Activated naive CD8-positive, alpha-beta T cell treated with anti-CD3 and anti-CD28 coated beads, Interleukin-2, amount 10 ng/mL, durations not matched to agents 7 days and 5 days (primary cell): ENCODE data around the gene CELF2. TPM values are rescaled to one million over a fixed set of nuclear protein-coding genes. Genes with fewer than 3 reads are reported as not detected.
A peak's percentile ranks its signal among the peaks of the same experiment; 100 is the strongest.

Experiments
- ATAC-seq: fragments of 150-1000 bp; cut with Tn5 transposase; one replicate; pipeline ENCODE4 v1.10.0; 2021; ENCODE audit warnings: low read depth, moderate library complexity
- POLR2A ChIA-PET: fragments of 350-600 bp; sonication (Branson Sonifier 250); formaldehyde crosslinking; loops from one replicate; lab custom pipeline; 2021; ENCODE audit warnings: antibody characterized with exemption; lab: Charles Lee
- DNase-seq: peaks from one replicate; pipeline ENCODE4 v3.0.0; 2021
- H3K27ac Mint-ChIP-seq: one replicate; pipeline ENCODE4 v1.8.0; 2022; ENCODE audit warnings: mild to moderate bottlenecking, mixed read lengths
- H3K27me3 Mint-ChIP-seq: one replicate; pipeline ENCODE4 v1.8.0; 2022; ENCODE audit warnings: mild to moderate bottlenecking, moderate library complexity, mixed read lengths
- H3K36me3 Mint-ChIP-seq: one replicate; pipeline ENCODE4 v1.8.0; 2021; ENCODE audit warnings: mild to moderate bottlenecking, mixed read lengths
- H3K4me1 Mint-ChIP-seq: one replicate; pipeline ENCODE4 v1.8.0; 2021; ENCODE audit warnings: mixed read lengths
- H3K4me3 Mint-ChIP-seq: one replicate; pipeline ENCODE4 v1.8.0; 2022; ENCODE audit warnings: mild to moderate bottlenecking, moderate library complexity, mixed read lengths
- H3K9me3 Mint-ChIP-seq: one replicate; pipeline ENCODE4 v1.8.0; 2021; ENCODE audit warnings: mixed read lengths
- total RNA-seq, 2 experiments: library from RNA; stranded (reverse); gene quantifications; one replicate each; pipeline ENCODE4 v1.2.3, GENCODE V29; 2021

The CELF2 gene
- total RNA-seq, 2 experiments from 2014 or later, result 168 TPM

DNA sequence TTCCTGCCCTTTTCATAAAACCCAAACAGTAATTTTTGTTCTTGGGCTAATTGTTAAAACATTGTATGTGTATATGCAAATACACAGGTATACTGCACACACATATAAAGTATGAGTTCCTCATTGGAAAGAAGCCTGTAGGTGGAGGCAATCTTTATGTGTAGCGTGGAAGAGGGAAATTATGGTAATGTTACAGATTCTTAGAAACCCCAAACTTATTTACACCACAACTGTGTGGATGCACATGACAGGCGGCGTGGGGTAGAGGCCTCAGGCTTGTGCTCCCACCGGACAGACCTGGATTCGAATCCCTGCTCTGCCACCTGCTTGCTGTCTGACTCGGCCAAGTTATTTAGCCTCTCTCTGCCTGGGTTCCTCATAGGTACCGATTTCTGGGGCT lies 223.0 kb downstream of the CELF2 start:
- no peak for ATAC-seq
- Mint-ChIP-seq H3K27ac (peak overlapping the region; percentile 50), H3K4me3 (no peak overlapping the region), H3K36me3 (peaks cover 39% of the 10 kb centered on the region), H3K9me3 (no peaks in the 10 kb centered on the region), H3K27me3 (no peaks in the 10 kb centered on the region), H3K4me1 (peaks cover 58% of the 10 kb centered on the region)
- POLR2A ChIA-PET, result no interaction called here
- DNase-seq, result no peak

DNA sequence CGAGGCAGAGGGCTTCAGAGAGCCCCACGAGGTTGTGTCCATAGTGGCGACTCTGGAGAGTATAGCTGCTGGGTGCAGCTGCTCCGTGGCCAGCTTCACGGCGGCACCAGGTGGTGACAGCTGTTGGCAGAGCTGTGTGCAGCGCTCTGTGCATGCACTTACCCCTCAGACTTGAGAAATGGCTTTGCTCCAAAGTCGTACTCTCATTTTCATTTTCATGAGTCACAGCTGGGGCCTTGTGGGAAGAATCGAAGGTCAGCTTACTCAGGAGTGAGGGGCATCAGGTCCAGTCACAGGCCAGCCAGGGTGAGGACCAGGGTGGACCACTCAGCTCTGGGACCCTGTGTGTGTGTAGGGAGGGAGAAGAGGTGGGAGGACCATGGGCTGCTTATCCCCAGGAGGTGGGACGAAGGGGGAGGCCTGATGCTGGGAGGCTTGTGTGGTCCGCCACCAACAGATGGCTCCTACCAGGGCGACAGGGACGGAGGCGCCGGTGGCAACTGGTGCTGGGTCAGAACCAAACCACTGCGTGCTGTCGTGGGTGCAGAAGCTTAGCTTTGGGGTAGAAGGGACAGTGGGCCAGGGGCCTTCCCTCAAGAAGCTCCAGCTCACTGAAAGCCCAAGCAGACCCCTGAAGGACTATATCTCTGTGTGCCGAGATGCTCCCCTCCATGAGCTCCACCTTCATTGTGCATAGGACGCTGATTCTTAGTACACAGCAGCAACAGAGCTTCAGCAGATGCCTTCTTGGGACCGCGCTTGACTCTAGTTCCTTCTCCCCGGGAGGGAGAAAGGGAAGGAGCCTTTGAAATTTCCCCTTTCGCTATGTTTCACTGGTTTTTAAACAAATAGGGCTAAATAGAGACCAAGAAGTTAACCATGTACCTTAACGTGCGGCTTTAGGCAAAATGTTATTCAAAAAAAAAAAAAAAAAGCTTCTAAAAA lies 225.0 kb downstream of the CELF2 start:
- Mint-ChIP-seq H3K36me3 (peaks cover 23% of the 10 kb centered on the region), H3K27me3 (no peaks in the 10 kb centered on the region), H3K4me3 (no peak overlapping the region), H3K4me1 (peaks cover 37% of the 10 kb centered on the region), H3K9me3 (no peaks in the 10 kb centered on the region), H3K27ac (peak overlapping the region; percentile 71)
- ATAC-seq (peak; percentile 48), DNase-seq (no peak)
- POLR2A ChIA-PET, result interaction anchor here (1.0 to 1.3 kb wide), 3 partner anchors 10 to 64 kb away, joined by 3 to 5 read pairs (median 3); no protein-coding TSS in a partner anchor

DNA sequence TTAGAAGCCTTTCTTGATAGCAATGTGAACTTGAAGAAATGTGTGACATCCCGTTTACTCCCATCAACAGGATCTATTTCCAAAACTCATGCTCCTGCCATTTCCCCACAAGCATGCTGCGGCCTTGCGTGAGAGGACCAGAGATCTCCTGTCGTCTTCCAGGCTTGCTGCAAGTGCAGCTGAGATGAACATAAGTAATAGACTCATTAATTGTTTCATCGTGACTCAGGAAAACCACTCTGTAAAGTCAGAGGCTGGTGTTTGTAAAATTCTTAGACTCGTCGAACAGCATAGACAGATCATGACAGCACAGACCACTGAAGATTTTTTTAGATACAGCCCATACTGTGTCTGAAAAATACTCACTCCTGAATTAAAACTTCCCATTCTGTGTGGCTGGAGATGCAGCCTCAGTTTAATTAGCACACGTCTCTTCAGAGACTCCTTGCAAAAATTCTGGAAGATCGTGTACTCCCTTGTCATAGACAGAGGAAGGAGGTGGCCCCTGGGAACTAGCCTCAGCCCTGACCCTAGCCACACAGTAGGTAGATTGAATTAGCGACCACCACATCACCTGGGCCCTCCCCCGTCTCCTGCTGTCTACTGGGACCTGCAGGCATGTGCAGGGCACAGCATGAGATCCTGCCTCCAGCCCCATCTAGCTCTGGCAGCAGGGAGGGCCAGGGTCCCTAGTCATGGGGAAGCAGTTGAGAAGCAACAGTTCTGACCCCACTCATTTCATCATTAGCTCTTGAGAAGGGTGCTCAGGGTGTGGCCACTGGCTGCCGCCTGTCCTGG lies 226.0 kb downstream of the CELF2 start:
- Mint-ChIP-seq H3K9me3 (no peaks in the 10 kb centered on the region), H3K4me1 (peaks cover 30% of the 10 kb centered on the region), H3K27ac (peak overlapping the region; percentile 27), H3K4me3 (peak overlapping the region; percentile 39), H3K36me3 (peaks cover 20% of the 10 kb centered on the region), H3K27me3 (no peaks in the 10 kb centered on the region)
- DNase-seq (no peak), ATAC-seq (no peak)
- POLR2A ChIA-PET, result interaction anchor here (1.0 to 1.2 kb wide), 2 partner anchors 9 to 64 kb away, joined by 3 read pairs; no protein-coding TSS in a partner anchor

DNA sequence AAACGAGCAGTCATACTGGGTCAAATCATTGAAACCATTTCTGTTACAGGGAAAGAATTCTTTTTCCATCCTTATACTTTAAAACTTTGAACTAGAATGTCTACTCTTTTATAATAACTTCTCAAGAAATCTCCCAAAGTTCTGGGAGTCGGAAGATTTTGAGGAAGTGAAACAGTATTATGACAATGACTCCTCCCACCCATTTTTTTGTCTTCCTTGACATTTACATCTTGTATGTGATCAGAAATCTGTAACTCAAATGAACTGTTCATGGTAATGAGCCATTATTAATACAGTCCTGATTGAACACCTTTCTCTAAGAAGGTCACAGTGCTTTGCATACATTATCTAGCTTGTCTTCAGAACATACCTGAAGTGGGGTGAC lies 227.4 kb downstream of the CELF2 start:
- Mint-ChIP-seq H3K27me3 (no peaks in the 10 kb centered on the region), H3K4me1 (peaks cover 30% of the 10 kb centered on the region), H3K4me3 (no peak overlapping the region), H3K27ac (no peak overlapping the region), H3K9me3 (no peaks in the 10 kb centered on the region), H3K36me3 (peaks cover 24% of the 10 kb centered on the region)
- POLR2A ChIA-PET, result no interaction called here
- ATAC-seq (no peak), DNase-seq (no peak)

DNA sequence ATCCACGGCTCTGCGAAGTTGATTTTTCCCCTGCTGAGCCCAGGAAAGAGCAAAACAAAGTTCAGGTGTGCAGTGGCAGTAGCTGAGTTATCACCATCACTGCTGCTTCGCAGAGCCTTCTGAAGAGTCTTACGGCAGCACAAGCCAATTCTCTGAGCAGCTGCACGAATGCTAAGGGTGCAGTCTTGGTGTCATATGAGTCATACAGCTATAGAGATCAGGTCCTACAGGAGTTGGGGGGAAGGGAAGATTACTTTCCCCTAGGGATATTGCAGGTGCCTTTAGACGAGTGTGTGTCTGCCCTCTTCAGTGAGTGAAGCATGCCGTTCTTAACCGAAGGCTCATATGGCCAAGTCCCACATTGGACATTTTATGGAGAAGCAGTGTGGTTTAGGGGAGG lies 227.8 kb downstream of the CELF2 start:
- DNase-seq (no peak), ATAC-seq (peak; percentile 20)
- H3K4me1 Mint-ChIP-seq, result peaks cover 27% of the 10 kb centered on the region
- H3K9me3 Mint-ChIP-seq, result no peaks in the 10 kb centered on the region
- H3K36me3 Mint-ChIP-seq, result peaks cover 23% of the 10 kb centered on the region
- H3K27ac Mint-ChIP-seq, result no peak overlapping the region
- no peaks in the 10 kb centered on the region for H3K27me3 Mint-ChIP-seq
- H3K4me3 Mint-ChIP-seq, result no peak overlapping the region
- POLR2A ChIA-PET, result no interaction called here

DNA sequence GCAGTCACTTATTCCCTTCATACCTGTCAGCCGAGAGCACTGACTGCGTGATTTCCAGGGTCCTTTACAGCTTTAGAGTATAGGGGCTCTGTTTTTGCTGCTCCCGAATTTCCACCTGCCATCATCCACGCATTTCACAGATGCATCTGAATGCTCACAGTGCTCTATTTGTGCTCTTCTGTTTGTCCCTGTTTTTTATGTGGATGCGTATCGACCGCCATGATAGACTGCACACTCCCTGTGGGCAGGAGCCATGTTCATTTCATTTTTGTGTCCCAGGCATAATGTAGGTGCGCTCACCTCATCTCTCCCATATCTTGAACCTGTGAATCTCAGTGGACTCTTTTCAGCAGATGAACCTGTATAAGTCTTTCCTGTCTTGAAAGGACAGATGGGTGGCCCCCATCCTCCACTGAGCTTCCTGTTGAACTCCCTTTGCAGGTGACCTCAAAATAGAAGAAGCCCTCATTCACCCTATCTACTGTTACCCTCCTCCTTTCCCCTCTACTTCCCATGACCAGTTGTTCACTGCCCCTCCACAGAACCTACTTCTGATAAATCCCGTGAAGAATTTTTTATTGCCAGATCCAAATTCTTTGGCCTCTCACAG lies 228.4 kb downstream of the CELF2 start:
- Mint-ChIP-seq H3K27me3 (no peaks in the 10 kb centered on the region), H3K4me3 (no peak overlapping the region), H3K9me3 (no peaks in the 10 kb centered on the region), H3K27ac (no peak overlapping the region), H3K36me3 (peaks cover 23% of the 10 kb centered on the region), H3K4me1 (peaks cover 24% of the 10 kb centered on the region)
- POLR2A ChIA-PET, result no interaction called here
- no peak for ATAC-seq
- no peak for DNase-seq

DNA sequence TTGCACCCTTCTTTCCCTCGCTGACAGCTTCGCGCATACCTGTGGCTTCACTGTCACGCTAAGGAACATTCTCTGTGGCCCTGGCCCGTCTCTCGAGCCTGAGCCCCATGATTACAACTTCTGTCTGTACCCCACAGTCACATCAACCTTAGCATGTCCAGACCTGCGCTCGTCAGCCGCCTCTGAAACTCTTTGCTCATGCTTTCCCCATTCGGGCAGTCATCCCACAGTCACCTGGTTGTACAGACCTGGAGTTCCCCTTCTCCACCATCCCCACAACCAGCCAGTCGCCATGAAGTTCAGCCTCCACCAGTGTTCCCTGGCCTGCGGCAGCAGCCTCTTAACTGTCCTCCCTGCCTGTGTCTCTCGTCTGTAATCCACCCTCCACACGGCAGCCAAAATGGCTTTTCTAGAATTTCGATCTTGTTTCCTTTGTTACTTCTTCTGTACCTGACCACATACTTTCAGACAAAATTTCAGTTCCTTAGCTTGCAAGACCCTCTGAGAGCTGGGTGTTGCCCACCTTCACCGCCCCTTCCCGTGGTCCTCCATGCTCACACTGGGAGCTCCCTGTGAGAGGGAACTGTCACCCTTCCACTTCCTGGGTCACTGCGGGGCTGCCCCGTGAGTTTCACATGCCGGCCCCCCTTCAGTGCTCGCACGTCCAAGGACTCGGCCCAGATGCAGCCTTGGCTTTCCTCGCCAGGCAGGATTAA lies 229.2 kb downstream of the CELF2 start:
- ATAC-seq (no peak), DNase-seq (no peak)
- Mint-ChIP-seq H3K27ac (no peak overlapping the region), H3K36me3 (peaks cover 22% of the 10 kb centered on the region), H3K4me3 (no peak overlapping the region), H3K27me3 (no peaks in the 10 kb centered on the region), H3K4me1 (peaks cover 19% of the 10 kb centered on the region), H3K9me3 (no peaks in the 10 kb centered on the region)
- POLR2A ChIA-PET, result no interaction called here

DNA sequence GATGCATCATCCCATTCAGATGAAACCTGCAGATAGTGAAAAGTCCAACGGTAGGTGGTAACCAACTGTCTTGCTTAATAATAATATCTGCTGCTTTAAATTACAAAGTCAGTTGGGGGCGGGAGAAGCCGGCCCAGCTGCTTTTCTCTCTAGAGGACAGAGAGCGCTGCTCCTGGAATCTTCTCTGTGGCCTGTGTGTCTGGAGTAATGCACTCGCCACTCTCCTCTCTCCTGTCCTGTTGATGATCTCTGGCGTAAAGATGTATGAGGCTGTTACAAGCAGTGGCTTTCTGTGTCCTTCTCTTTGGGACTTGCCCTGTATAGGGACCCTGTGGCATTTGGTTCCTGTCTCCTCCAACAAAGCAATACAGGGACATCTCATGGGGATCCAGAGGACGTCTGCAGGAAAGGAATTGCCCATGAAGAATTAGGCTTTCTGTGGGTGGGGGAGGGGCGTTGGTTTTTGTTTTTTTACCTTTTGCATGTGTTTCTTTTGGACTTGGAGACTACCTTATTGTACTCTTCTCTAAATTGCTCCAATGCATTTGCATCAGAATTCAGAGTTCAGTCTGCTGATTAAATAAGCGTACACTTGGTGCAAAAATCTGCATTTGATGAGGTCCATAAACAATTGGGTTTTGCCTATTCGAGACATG lies 231.6 kb downstream of the CELF2 start:
- Mint-ChIP-seq H3K9me3 (no peaks in the 10 kb centered on the region), H3K4me1 (peaks cover 9% of the 10 kb centered on the region), H3K27me3 (no peaks in the 10 kb centered on the region), H3K4me3 (no peak overlapping the region), H3K27ac (peak overlapping the region; percentile 46), H3K36me3 (peaks cover 14% of the 10 kb centered on the region)
- ATAC-seq, result no peak
- no peak for DNase-seq
- POLR2A ChIA-PET, result no interaction called here

DNA sequence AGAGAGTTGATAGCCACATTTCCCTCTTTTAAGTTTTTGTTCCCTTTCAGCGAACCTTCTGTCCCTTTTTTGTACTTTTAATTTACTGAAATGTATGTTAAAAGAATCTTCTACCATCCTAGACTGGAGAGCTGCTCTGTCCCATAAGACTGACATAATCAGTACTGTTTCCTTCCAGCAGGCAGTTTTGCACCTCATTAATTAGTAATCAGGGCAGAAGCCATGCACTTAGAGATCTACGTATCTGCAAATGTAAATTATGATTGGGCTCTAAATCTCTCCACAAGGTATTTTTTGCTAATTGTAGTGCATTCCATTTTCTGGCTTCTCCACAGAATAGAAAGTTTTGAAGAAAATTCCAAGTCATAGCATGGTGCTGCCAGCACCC lies 232.1 kb downstream of the CELF2 start:
- no peak overlapping the region for H3K27ac Mint-ChIP-seq
- no peaks in the 10 kb centered on the region for H3K9me3 Mint-ChIP-seq
- no peak overlapping the region for H3K4me3 Mint-ChIP-seq
- DNase-seq, result no peak
- ATAC-seq, result no peak
- no peaks in the 10 kb centered on the region for H3K27me3 Mint-ChIP-seq
- POLR2A ChIA-PET, result no interaction called here
- peaks cover 10% of the 10 kb centered on the region for H3K4me1 Mint-ChIP-seq
- peaks cover 15% of the 10 kb centered on the region for H3K36me3 Mint-ChIP-seq

DNA sequence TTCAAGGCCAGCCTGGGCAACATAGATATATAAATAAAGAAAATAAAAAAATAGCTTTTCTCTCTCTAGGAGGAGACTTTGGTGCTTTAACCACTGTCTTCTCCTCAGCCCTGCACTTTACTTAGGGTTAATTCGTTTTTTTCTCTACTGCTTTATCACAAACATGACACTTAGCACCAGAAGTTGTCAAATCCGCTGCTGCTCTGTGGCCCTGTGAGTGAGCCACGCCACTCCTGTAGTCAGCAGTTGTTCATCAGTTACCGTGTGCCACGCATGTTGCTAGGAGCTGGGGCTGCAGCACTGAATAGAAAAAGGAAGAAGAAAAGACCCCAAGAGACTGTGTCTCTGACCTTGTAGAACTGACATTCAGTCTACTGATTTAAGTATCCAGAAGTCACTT lies 232.6 kb downstream of the CELF2 start:
- Mint-ChIP-seq H3K27ac (no peak overlapping the region), H3K9me3 (no peaks in the 10 kb centered on the region), H3K27me3 (no peaks in the 10 kb centered on the region), H3K4me3 (no peak overlapping the region), H3K4me1 (peaks cover 12% of the 10 kb centered on the region), H3K36me3 (peaks cover 20% of the 10 kb centered on the region)
- DNase-seq (no peak), ATAC-seq (no peak)
- POLR2A ChIA-PET, result no interaction called here

DNA sequence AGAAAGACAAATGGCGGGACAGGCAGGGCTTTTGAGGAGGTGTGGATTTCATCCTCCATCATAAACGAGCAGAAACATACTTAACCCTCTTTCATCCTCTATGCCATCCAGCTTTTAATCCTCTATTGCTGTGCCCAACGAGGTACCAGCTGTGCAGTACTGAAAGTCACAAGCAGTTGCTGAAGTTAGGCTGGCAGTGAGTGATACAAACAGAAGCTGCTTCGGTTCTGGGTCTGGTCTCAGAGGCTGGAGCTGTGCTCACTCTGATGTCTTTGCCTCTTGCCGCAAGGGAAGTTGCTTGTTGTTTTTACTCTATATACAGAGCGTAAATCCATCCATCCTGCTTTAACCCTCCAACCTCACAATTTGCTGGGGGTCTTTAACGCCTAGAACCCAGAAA lies 235.2 kb downstream of the CELF2 start:
- peaks cover 36% of the 10 kb centered on the region for H3K36me3 Mint-ChIP-seq
- POLR2A ChIA-PET, result interaction anchor here (1.1 kb wide), 1 partner anchor 10 kb away, joined by 3 read pairs; no protein-coding TSS in a partner anchor
- peak overlapping the region; percentile 56 for H3K27ac Mint-ChIP-seq
- DNase-seq (no peak), ATAC-seq (no peak)
- peaks cover 26% of the 10 kb centered on the region for H3K4me1 Mint-ChIP-seq
- no peaks in the 10 kb centered on the region for H3K9me3 Mint-ChIP-seq
- no peaks in the 10 kb centered on the region for H3K27me3 Mint-ChIP-seq
- no peak overlapping the region for H3K4me3 Mint-ChIP-seq

DNA sequence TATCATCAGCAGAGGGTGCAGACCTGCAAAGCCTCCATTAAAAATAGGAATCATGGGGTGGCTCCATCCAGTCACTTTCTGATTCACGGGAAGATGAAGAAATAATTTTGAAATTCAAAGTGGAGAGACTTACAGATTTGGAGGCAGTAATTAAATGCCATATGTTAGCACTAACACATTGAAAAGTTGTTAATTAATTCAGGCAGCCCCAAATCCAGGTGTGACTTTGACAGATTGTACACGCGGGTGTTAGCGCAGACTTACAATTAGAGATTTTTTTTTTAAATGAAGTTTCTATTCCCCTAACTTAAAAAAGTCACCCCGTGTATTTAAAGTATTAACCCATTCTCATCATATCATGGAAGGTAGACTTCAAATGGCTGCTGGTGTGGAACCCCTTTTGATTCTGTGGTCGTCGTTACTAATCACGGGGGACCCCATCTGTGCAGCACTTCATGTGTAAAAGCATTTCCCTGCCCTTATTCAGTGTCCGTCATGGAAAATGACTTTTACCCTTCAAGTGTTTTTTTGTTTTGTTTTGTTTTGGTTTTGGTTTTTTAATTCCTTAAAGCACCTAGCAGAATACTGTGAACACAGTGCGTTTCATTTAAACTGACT lies 235.8 kb downstream of the CELF2 start:
- Mint-ChIP-seq H3K9me3 (no peaks in the 10 kb centered on the region), H3K27me3 (no peaks in the 10 kb centered on the region), H3K4me3 (no peak overlapping the region), H3K4me1 (peaks cover 31% of the 10 kb centered on the region), H3K27ac (peak overlapping the region; percentile 56), H3K36me3 (peaks cover 41% of the 10 kb centered on the region)
- POLR2A ChIA-PET, result no interaction called here
- no peak for DNase-seq
- ATAC-seq, result no peak
